OCI-LY3 (cell line): Measurements from ENCODE around the gene NCEH1.

ENCODE experiments used
- H2AFZ ChIP-seq: fragments of 200-600, 300-600 bp; shearing (Covaris generic); 2 replicates; pipeline ENCODE4 v1.6.0; 2014; ENCODE audit warnings: antibody characterized with exemption, low read depth, low read length
- H3K27ac ChIP-seq: fragments of 200-600, 300-600 bp; sonication (generic); 2 replicates; pipeline ENCODE4 v1.5.1; 2014; ENCODE audit warnings: mild to moderate bottlenecking, low read length, moderate library complexity, mixed read lengths
- H3K27me3 ChIP-seq: fragments of 200-600, 300-600 bp; sonication (generic); 2 replicates; pipeline ENCODE4 v1.6.1; 2014; ENCODE audit warnings: low read depth, low read length, mixed read lengths
- H3K36me3 ChIP-seq: fragments of 200-600, 300-600 bp; sonication (generic); replicated peaks from 2 replicates; pipeline ENCODE3; 2014; ENCODE audit warnings: low read depth, low read length, mixed read lengths
- H3K4me1 ChIP-seq: fragments of 300-600, 200-600 bp; sonication (generic); 2 replicates; pipeline ENCODE4 v1.6.1; 2014; ENCODE audit warnings: low read length, mixed read lengths
- H3K4me2 ChIP-seq: fragments of 200-600, 300-600 bp; sonication (generic); 2 replicates; pipeline ENCODE4 v1.6.1; 2014; ENCODE audit warnings: low read length, mixed read lengths
- H3K4me3 ChIP-seq: fragments of 300-600, 200-600 bp; sonication (generic); 2 replicates; pipeline ENCODE4 v1.5.1; 2014; ENCODE audit warnings: antibody characterized with exemption, mild to moderate bottlenecking, low read length, moderate library complexity
- H3K79me2 ChIP-seq: fragments of 300-600, 200-600 bp; shearing (Covaris generic); 2 replicates; pipeline ENCODE4 v1.6.1; 2014; ENCODE audit warnings: mild to moderate bottlenecking, low read length, mixed read lengths
- H3K9ac ChIP-seq: fragments of 300-600, 200-600 bp; shearing (Covaris generic); 2 replicates; pipeline ENCODE4 v1.6.0; 2014; ENCODE audit warnings: mild to moderate bottlenecking, low read length, moderate library complexity
- H3K9me3 ChIP-seq: fragments of 200-600, 300-600 bp; shearing (Covaris generic); 2 replicates; pipeline ENCODE4 v1.6.1; 2014; ENCODE audit warnings: low read length, mixed read lengths; ENCODE audit not compliant: insufficient read depth
- H4K20me1 ChIP-seq: fragments of 200-600, 300-600 bp; sonication (generic); 2 replicates; pipeline ENCODE4 v1.6.1; 2016; ENCODE audit warnings: low read length, mixed read lengths; ENCODE audit not compliant: insufficient read depth
- EZH2phosphoT487 ChIP-seq: fragments of 200-600 bp; shearing (Covaris generic); IDR thresholded peaks from 2 replicates; pipeline ENCODE4 v1.6.1; 2018; ENCODE audit warnings: antibody characterized with exemption, mixed run types, low read depth
- TF ChIP-seq, protein P1 (sequence below): fragments of 200-600, 300-600 bp; sonication (generic); IDR thresholded peaks from 2 replicates; pipeline ENCODE4 v1.5.1; 2014; ENCODE audit warnings: antibody characterized with exemption, low read length, low read depth

Gene NCEH1

DNA sequence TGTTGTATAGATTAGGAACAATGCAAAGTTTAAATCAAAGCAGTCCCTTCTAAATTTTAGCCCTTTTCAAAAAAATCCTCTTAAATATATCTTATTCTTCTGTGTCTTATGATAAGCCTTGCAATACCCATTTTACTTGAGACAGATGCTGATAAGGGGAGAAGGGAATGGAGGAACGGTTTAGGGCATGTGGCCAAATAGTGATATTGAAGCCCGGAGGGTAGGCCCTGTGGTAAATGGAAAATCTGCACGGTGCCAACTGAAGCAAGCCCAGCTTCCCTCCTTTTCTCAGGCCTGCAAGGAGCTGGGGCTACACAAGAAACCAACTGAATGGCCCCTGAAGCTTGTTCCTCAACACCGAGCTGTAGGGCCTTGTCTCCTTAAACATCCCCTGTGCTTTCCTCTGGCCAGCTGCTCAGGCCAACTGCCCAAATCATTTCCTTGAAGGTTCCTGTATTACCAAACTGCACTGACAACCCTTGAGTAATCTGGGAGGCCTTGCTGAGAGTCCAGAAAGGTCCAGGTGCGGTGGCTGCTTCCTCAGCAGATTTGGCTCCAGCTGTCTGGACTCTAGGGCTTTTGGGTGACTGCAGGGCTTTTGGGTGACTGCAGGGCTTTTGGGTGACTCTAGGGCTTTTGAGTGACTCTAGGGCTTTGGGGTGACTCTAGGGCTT lies 67.2 kb downstream of the NCEH1 start:
- no peak overlapping the region for H3K4me2 ChIP-seq
- no peaks in the 10 kb centered on the region for H4K20me1 ChIP-seq
- H3K4me3 ChIP-seq, result no peak overlapping the region
- H3K27ac ChIP-seq, result no peak overlapping the region
- H3K9ac ChIP-seq, result no peak overlapping the region
- TF ChIP-seq, protein P1, sequence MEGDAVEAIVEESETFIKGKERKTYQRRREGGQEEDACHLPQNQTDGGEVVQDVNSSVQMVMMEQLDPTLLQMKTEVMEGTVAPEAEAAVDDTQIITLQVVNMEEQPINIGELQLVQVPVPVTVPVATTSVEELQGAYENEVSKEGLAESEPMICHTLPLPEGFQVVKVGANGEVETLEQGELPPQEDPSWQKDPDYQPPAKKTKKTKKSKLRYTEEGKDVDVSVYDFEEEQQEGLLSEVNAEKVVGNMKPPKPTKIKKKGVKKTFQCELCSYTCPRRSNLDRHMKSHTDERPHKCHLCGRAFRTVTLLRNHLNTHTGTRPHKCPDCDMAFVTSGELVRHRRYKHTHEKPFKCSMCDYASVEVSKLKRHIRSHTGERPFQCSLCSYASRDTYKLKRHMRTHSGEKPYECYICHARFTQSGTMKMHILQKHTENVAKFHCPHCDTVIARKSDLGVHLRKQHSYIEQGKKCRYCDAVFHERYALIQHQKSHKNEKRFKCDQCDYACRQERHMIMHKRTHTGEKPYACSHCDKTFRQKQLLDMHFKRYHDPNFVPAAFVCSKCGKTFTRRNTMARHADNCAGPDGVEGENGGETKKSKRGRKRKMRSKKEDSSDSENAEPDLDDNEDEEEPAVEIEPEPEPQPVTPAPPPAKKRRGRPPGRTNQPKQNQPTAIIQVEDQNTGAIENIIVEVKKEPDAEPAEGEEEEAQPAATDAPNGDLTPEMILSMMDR, result no peak
- no peak for TF ChIP-seq EZH2phosphoT487
- H3K79me2 ChIP-seq, result no peaks in the 10 kb centered on the region
- no peaks in the 10 kb centered on the region for H3K36me3 ChIP-seq
- H3K9me3 ChIP-seq, result no peaks in the 10 kb centered on the region
- no peak overlapping the region for H2AFZ ChIP-seq
- H3K27me3 ChIP-seq, result no peaks in the 10 kb centered on the region
- no peaks in the 10 kb centered on the region for H3K4me1 ChIP-seq

GRCh38 chr3:172641291-172641690 lies 69.6 kb downstream of the NCEH1 start:
- H3K4me3 ChIP-seq, result no peak overlapping the region
- no peaks in the 10 kb centered on the region for H3K4me1 ChIP-seq
- H2AFZ ChIP-seq, result no peak overlapping the region
- H3K9ac ChIP-seq, result no peak overlapping the region
- H3K27ac ChIP-seq, result no peak overlapping the region
- H4K20me1 ChIP-seq, result no peaks in the 10 kb centered on the region
- H3K9me3 ChIP-seq, result no peaks in the 10 kb centered on the region
- H3K27me3 ChIP-seq, result no peaks in the 10 kb centered on the region
- H3K36me3 ChIP-seq, result no peaks in the 10 kb centered on the region
- no peak overlapping the region for H3K4me2 ChIP-seq
- H3K79me2 ChIP-seq, result no peaks in the 10 kb centered on the region
- no peak for TF ChIP-seq EZH2phosphoT487
- TF ChIP-seq, protein P1, result no peak

- Histone ChIP-seq H3K4me1 (peaks cover 2% of the 10 kb centered on the region), H3K4me3 (no peak overlapping the region), H4K20me1 (no peaks in the 10 kb centered on the region), H3K4me2 (no peak overlapping the region), H3K79me2 (no peaks in the 10 kb centered on the region), H3K27me3 (no peaks in the 10 kb centered on the region), H3K9me3 (no peaks in the 10 kb centered on the region), H3K27ac (no peak overlapping the region), H2AFZ (no peak overlapping the region), H3K9ac (no peak overlapping the region), H3K36me3 (no peaks in the 10 kb centered on the region)
- no peak for TF ChIP-seq EZH2phosphoT487
- TF ChIP-seq, protein P1, result no peak
Observed at GRCh38 chr3:172640751-172641150, 70.1 kb downstream of the NCEH1 start.

GRCh38 chr3:172635588-172635987 lies 75.3 kb downstream of the NCEH1 start:
- Histone ChIP-seq H2AFZ (no peak overlapping the region), H3K36me3 (no peaks in the 10 kb centered on the region)

More at GRCh38 chr3:172635588-172635987, 75.3 kb downstream of the NCEH1 start:
- Histone ChIP-seq H3K9ac (no peak overlapping the region), H3K4me1 (peaks cover 12% of the 10 kb centered on the region), H3K27me3 (no peaks in the 10 kb centered on the region), H3K4me2 (peak overlapping the region; percentile 54), H4K20me1 (no peaks in the 10 kb centered on the region), H3K27ac (no peak overlapping the region), H3K4me3 (no peak overlapping the region), H3K9me3 (no peaks in the 10 kb centered on the region), H3K79me2 (no peaks in the 10 kb centered on the region)
- TF ChIP-seq EZH2phosphoT487, result no peak
- TF ChIP-seq, protein P1, result peak; percentile 32
